ENCODE results near the gene ERCC5. TPM values are rescaled to one million over a fixed set of nuclear protein-coding genes. Genes with fewer than 3 reads are reported as not detected.
A peak's percentile ranks its signal among the peaks of the same experiment; 100 is the strongest.

Gene ERCC5
- total and polyA plus RNA-seq, 2 of the 8 experiments (the other 6 are each of a cell fraction or from before 2014, with no cell fraction given): 3.8 to 24.4 TPM

GRCh38 chr13:102911336-102911735 is 65.5 kb downstream of the ERCC5 start:
- Histone ChIP-seq H2BK120ac (replicated peaks; ENCODE audit: low read depth, low read length) (no peak overlapping the region), H3K27me3 (replicated peaks in 1 of 4; ENCODE audit: control insufficient read depth in 3 of 4, extremely low read depth in 1 of 4, insufficient read depth in 3 of 4, low read length in 3 of 4) (no peaks in the 10 kb centered on the region), H2BK5ac (ENCODE audit: low read depth, low read length) (no peak overlapping the region), H3K23me2 (ENCODE audit: low read depth, low read length) (no peaks in the 10 kb centered on the region; the same call in 1 of the 2 replicates), H3K14ac (ENCODE audit: insufficient read length) (no peak overlapping the region), H3K79me2 (ENCODE audit: control insufficient read depth in 1 of 2, insufficient read depth in 2 of 2, low read length in 2 of 2) (no peaks in the 10 kb centered on the region), H3K79me1 (ENCODE audit: low read depth, low read length) (no peaks in the 10 kb centered on the region), H4K20me1 (replicated peaks in 1 of 2; ENCODE audit: control insufficient read depth in 1 of 2, insufficient read depth in 2 of 2, low read length in 2 of 2) (no peaks in the 10 kb centered on the region), H2AFZ (ENCODE audit: low read length) (0 out of 2 replicates have a peak overlapping the region, but pooled peaks have one; percentile 42), H3K4me1 (replicated peaks in 1 of 4; ENCODE audit: control insufficient read depth in 3 of 4, insufficient read depth in 4 of 4, low read length in 3 of 4) (no peaks in the 10 kb centered on the region), H4K8ac (ENCODE audit: extremely low read depth, insufficient read depth, low read length) (no peak overlapping the region), H3K4ac (replicated peaks; ENCODE audit: insufficient read length, low read depth, low read length) (no peak overlapping the region), H3K18ac (ENCODE audit: extremely low read depth, low read length) (no peak overlapping the region), H3K9me3 (ENCODE audit: insufficient read depth in 2 of 2, low read depth in 1 of 2, low read length in 1 of 2) (no peaks in the 10 kb centered on the region), H3K4me3 (ENCODE audit: extremely low read depth in 1 of 4, insufficient read depth in 2 of 4, low read depth in 3 of 4, low read length in 4 of 4) (no peak overlapping the region), H3K36me3 (ENCODE audit: control insufficient read depth in 2 of 4, insufficient read depth in 4 of 4, low read length in 3 of 4) (no peaks in the 10 kb centered on the region), H4K5ac (ENCODE audit: insufficient read length, low read depth, low read length) (no peak overlapping the region), H3K4me2 (ENCODE audit: insufficient read depth in 1 of 2, low read depth in 2 of 2, low read length in 2 of 2) (no peak overlapping the region), H2AK5ac (ENCODE audit: low read depth, low read length) (no peak overlapping the region), H3K9ac (replicated peaks in 1 of 4; ENCODE audit: extremely low read depth in 1 of 4, low read depth in 3 of 4, low read length in 3 of 4) (no peak overlapping the region), H2BK12ac (ENCODE audit: low read depth, low read length) (no peak overlapping the region), H2BK15ac (ENCODE audit: low read length) (no peak overlapping the region), H3K23ac (ENCODE audit: insufficient read length) (no peak overlapping the region), H2BK20ac (ENCODE audit: low read length) (no peak overlapping the region), H4K91ac (replicated peaks; ENCODE audit: insufficient read length, low read length) (no peak overlapping the region), H3K27ac (ENCODE audit: low read depth, low read length) (no peak overlapping the region), H3K56ac (replicated peaks; ENCODE audit: insufficient read length, low read depth, low read length) (no peak overlapping the region)
- ChIA-PET CTCF (ENCODE audit: partially characterized antibody) (interaction anchor here (0.6 to 4.1 kb wide), 11 partner anchors 13 to 330 kb away, joined by 3 to 21 read pairs (median 3); no protein-coding TSS in a partner anchor), POLR2A (ENCODE audit: partially characterized antibody) (no interaction called here)
- DNase-seq (ENCODE audit: low read depth in 1 of 2, low spot score in 2 of 2) (no peak), FAIRE-seq (no peak)
- TF ChIP-seq RXRA (IDR thresholded peaks at IDR 0.05; ENCODE audit: insufficient read depth, low read depth, low read length) (no peak), NANOG (IDR thresholded peaks at IDR 0.05; ENCODE audit: insufficient read depth, low read depth, low read length, poor library complexity, severe bottlenecking) (no peak), GABPA (IDR thresholded peaks at IDR 0.05; ENCODE audit: borderline replicate concordance, insufficient read depth, low read length) (no peak), SIX5 (IDR thresholded peaks at IDR 0.05; ENCODE audit: low read depth, low read length) (no peak), SP4 (IDR thresholded peaks at IDR 0.05; ENCODE audit: low read length) (no peak), YY1 (IDR thresholded peaks at IDR 0.05; ENCODE audit: low read depth, low read length) (no peak), MAFK (IDR thresholded peaks at IDR 0.05; ENCODE audit: low read depth, low read length) (no peak), PHF8 (conservative IDR thresholded peaks at IDR 0.05; ENCODE audit: low read depth, low read length) (no peak), CTBP2 (IDR thresholded peaks at IDR 0.05; ENCODE audit: borderline replicate concordance, insufficient read depth, insufficient read length, low read length) (no peak), HDAC2 (IDR thresholded peaks at IDR 0.05; ENCODE audit: borderline replicate concordance in 1 of 2, low read depth in 2 of 2, low read length in 2 of 2) (no peak), SP2 (IDR thresholded peaks at IDR 0.05; ENCODE audit: low read length) (no peak)
- 89% methylated on average over 6 of the region's 6 CpGs; no CpG with 5 or more reads in 1 of the 2 experiments for WGBS, 2 experiments (ENCODE audit: extremely low coverage in 1 of 2, insufficient coverage in 1 of 2, insufficient read length in 1 of 2, insufficient replicate concordance in 2 of 2, low coverage in 1 of 2, low lambda C conversion rate in 2 of 2, missing lambda C conversion rate in 1 of 2)
